ENCODE data around the gene INMT. TPM values are rescaled to one million over a fixed set of nuclear protein-coding genes. Genes with fewer than 3 reads are reported as not detected.

Gene INMT
- total and polyA plus RNA-seq, 2 of the 8 experiments (the other 6 are each of a cell fraction or from before 2014, with no cell fraction given), result 0.60 to 0.94 TPM

DNA sequence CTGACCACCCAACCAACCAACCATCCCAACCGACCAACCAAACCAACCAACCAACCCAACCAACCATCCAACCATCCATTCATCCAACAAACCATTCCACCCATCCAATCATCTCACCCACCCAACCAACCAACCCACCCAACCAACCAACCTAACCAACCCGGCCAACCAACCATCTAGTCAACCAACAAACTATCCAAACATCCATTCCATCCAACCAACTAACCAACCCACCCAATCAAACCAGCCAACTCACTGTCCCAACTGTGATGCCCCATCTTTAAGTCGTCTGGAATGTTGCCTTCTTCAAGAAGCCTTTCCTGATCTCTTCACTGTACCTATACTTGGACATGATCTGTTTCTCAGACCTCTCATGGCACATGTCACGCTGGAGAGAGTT, 50.9 kb downstream of the INMT start (continued):
- no peak for TF ChIP-seq SIX5 (IDR thresholded peaks at IDR 0.05; ENCODE audit: low read depth, low read length)
- no peak for TF ChIP-seq SIRT6 (IDR thresholded peaks at IDR 0.05; ENCODE audit: low read length)
- no peak for TF ChIP-seq SP2 (IDR thresholded peaks at IDR 0.05; ENCODE audit: low read length)
- no peak for TF ChIP-seq GABPA (IDR thresholded peaks at IDR 0.05; ENCODE audit: borderline replicate concordance, insufficient read depth, low read length)
- TF ChIP-seq SRF (IDR thresholded peaks at IDR 0.05; ENCODE audit: low read depth, low read length), result no peak
- TF ChIP-seq KDM5A (IDR thresholded peaks at IDR 0.05; ENCODE audit: low read length), result no peak
